ENCODE results near the gene C14orf132. TPM values are rescaled to one million over a fixed set of nuclear protein-coding genes. Genes with fewer than 3 reads are reported as not detected.
"Not testable (repeated sequence)": the region's sequence is repeated elsewhere in the genome, so short reads cannot be mapped to it uniquely, and the experiment has no call there.

C14orf132 gene
- total RNA-seq, 1 donor from 2014 or later: 9.5 TPM

- DNase-seq (ENCODE audit: low spot score): no peak
Measured at GRCh38 chr14:96059519-96060135, 20.5 kb downstream of the C14orf132 start.

GRCh38 chr14:96060186-96060933, 21.2 kb downstream of the C14orf132 start:
- no peak for DNase-seq (ENCODE audit: low spot score)

GRCh38 chr14:96062010-96062409, 22.8 kb downstream of the C14orf132 start:
- no peak for DNase-seq (ENCODE audit: low spot score)

- DNase-seq (ENCODE audit: low spot score): no peak
Measured at GRCh38 chr14:96062506-96062905, 23.3 kb downstream of the C14orf132 start.

GRCh38 chr14:96064866-96065265, 25.7 kb downstream of the C14orf132 start:
- DNase-seq (ENCODE audit: low spot score): no peak

GRCh38 chr14:96065661-96066459, 26.7 kb downstream of the C14orf132 start:
- no peak for DNase-seq (ENCODE audit: low spot score)

GRCh38 chr14:96066976-96067375, 27.8 kb downstream of the C14orf132 start:
- DNase-seq (ENCODE audit: low spot score): no peak

- no peak for DNase-seq (ENCODE audit: low spot score)
Measured at GRCh38 chr14:96067985-96068930, 29.1 kb downstream of the C14orf132 start.

- DNase-seq (ENCODE audit: low spot score): no peak
Measured at GRCh38 chr14:96069421-96069820, 30.3 kb downstream of the C14orf132 start.

- DNase-seq (ENCODE audit: low spot score): no peak
Measured at GRCh38 chr14:96071561-96071960, 32.4 kb downstream of the C14orf132 start.

GRCh38 chr14:96072076-96072475, 32.9 kb downstream of the C14orf132 start:
- no peak for DNase-seq (ENCODE audit: low spot score)

GRCh38 chr14:96072746-96073145, 33.6 kb downstream of the C14orf132 start:
- DNase-seq (ENCODE audit: low spot score): no peak

GRCh38 chr14:96073260-96074039, 34.3 kb downstream of the C14orf132 start:
- not testable (repeated sequence) for DNase-seq (ENCODE audit: low spot score)

GRCh38 chr14:96077983-96078624, 38.9 kb downstream of the C14orf132 start:
- DNase-seq (ENCODE audit: low spot score): no peak

- no peak for DNase-seq (ENCODE audit: low spot score)
Measured at GRCh38 chr14:96078625-96079016, 39.5 kb downstream of the C14orf132 start.

GRCh38 chr14:96079066-96079465, 39.9 kb downstream of the C14orf132 start:
- no peak for DNase-seq (ENCODE audit: low spot score)

- no peak for DNase-seq (ENCODE audit: low spot score)
Measured at GRCh38 chr14:96080571-96080970, 41.4 kb downstream of the C14orf132 start.

GRCh38 chr14:96081224-96081623, 42.1 kb downstream of the C14orf132 start:
- no peak for DNase-seq (ENCODE audit: low spot score)

GRCh38 chr14:96081767-96082400, 42.7 kb downstream of the C14orf132 start:
- no peak for DNase-seq (ENCODE audit: low spot score)
